Smooth muscle cell (in vitro differentiated cells): ENCODE results near the gene ZMIZ1. TPM values are rescaled to one million over a fixed set of nuclear protein-coding genes. Genes with fewer than 3 reads are reported as not detected.

Experiments used
- DNase-seq: peaks from one replicate; lab custom pipeline; 2025; ENCODE audit not compliant: unreplicated experiment; lab: John Stamatoyannopoulos, UW
- H2AFZ ChIP-seq: fragments of 200-600 bp; sonication (generic); 2 replicates; pipeline ENCODE4 v1.6.0; 2016; ENCODE audit warnings: antibody characterized with exemption, low read depth, mild to moderate bottlenecking
- H3F3A ChIP-seq: fragments of 200-600 bp; sonication (generic); 2 replicates; pipeline ENCODE4 v1.6.0; 2017; ENCODE audit warnings: antibody characterized with exemption, low read depth
- H3K27ac ChIP-seq: fragments of 200-600 bp; sonication (generic); 2 replicates; pipeline ENCODE4 v1.5.1; 2016; ENCODE audit warnings: low read depth, mild to moderate bottlenecking
- H3K27me3 ChIP-seq: fragments of 200-600 bp; sonication (generic); 2 replicates; pipeline ENCODE4 v1.6.1; 2016; ENCODE audit warnings: low read depth, mild to moderate bottlenecking
- H3K36me3 ChIP-seq: fragments of 200-600 bp; sonication (generic); 2 replicates; pipeline ENCODE4 v1.5.1; 2016; ENCODE audit warnings: low read depth
- H3K4me1 ChIP-seq: fragments of 200-600 bp; sonication (generic); 2 replicates; pipeline ENCODE4 v1.5.1; 2016; ENCODE audit warnings: low read depth
- H3K4me2 ChIP-seq: fragments of 200-600 bp; sonication (generic); 2 replicates; pipeline ENCODE4 v1.6.0; 2016; ENCODE audit warnings: mild to moderate bottlenecking
- H3K4me3 ChIP-seq: fragments of 200-600 bp; sonication (generic); 2 replicates; pipeline ENCODE4 v1.5.1; 2016; ENCODE audit warnings: mild to moderate bottlenecking
- H3K79me2 ChIP-seq: fragments of 200-600 bp; sonication (generic); 2 replicates; pipeline ENCODE4 v1.6.0; 2016; ENCODE audit warnings: low read depth, mild to moderate bottlenecking
- H3K9ac ChIP-seq: fragments of 200-600 bp; sonication (generic); 2 replicates; pipeline ENCODE4 v1.6.0; 2016; ENCODE audit warnings: low read depth
- H3K9me3 ChIP-seq: fragments of 200-600 bp; sonication (generic); replicated peaks from 2 replicates; pipeline ENCODE4 v1.5.1; 2016; ENCODE audit warnings: low read depth
- H4K20me1 ChIP-seq: fragments of 200-600 bp; sonication (generic); 2 replicates; pipeline ENCODE4 v1.6.0; 2016; ENCODE audit warnings: low read depth
- CTCF ChIP-seq: fragments of 200-600 bp; sonication (generic); IDR thresholded peaks from 2 replicates; pipeline ENCODE4 v1.5.1; 2017; ENCODE audit warnings: borderline replicate concordance, mild to moderate bottlenecking, antibody characterized with exemption; ENCODE audit not compliant: insufficient read depth, poor library complexity, severe bottlenecking
- WGBS: methylation state at CpG from one replicate; pipeline ENCODE4 v1.1.7; 2016; ENCODE audit warnings: low lambda C conversion rate; 5-methylcytosine and 5-hydroxymethylcytosine counted together
- polyA plus RNA-seq: library from polyadenylated mRNA; unstranded; fragments of >200 nt; fragmentation: Nextera tagmentation; extraction: Ambion mirVana; gene quantifications from 2 replicates; pipeline ENCODE4 v1.2.1, GENCODE V29; 2016
- total RNA-seq: library from RNA; depleted of rRNA; stranded (reverse); fragments of >200 nt; gene quantifications from 2 replicates; pipeline ENCODE4 v1.2.3, GENCODE V29; 2014

ZMIZ1 gene
- total and polyA plus RNA-seq, 2 experiments from 2014 or later = 24.2 to 31.3 TPM

GRCh38 chr10:79208251-79208983 lies 139.7 kb downstream of the ZMIZ1 start:
- H3K9me3 ChIP-seq = no peaks in the 10 kb centered on the region
- H3K27me3 ChIP-seq = no peaks in the 10 kb centered on the region
- no peak overlapping the region for H3K27ac ChIP-seq
- WGBS = 85% methylated on average over 15 of the region's 15 CpGs
- no peaks in the 10 kb centered on the region for H3K79me2 ChIP-seq
- H3F3A ChIP-seq = no peaks in the 10 kb centered on the region
- H4K20me1 ChIP-seq = peaks cover 81% of the 10 kb centered on the region
- DNase-seq = no peak
- TF ChIP-seq CTCF = no peak
- no peak overlapping the region for H3K4me2 ChIP-seq
- no peak overlapping the region for H3K9ac ChIP-seq
- H3K4me1 ChIP-seq = no peaks in the 10 kb centered on the region
- H3K36me3 ChIP-seq = no peaks in the 10 kb centered on the region
- H2AFZ ChIP-seq = no peak overlapping the region
- H3K4me3 ChIP-seq = no peak overlapping the region

GRCh38 chr10:79209340-79209739 lies 140.6 kb downstream of the ZMIZ1 start:
- H3K27ac ChIP-seq = no peak overlapping the region
- H3K4me2 ChIP-seq = no peak overlapping the region
- H4K20me1 ChIP-seq = peaks cover 81% of the 10 kb centered on the region
- H3K36me3 ChIP-seq = no peaks in the 10 kb centered on the region
- H3K27me3 ChIP-seq = no peaks in the 10 kb centered on the region
- WGBS = 92% methylated on average over 10 of the region's 10 CpGs
- no peaks in the 10 kb centered on the region for H3K4me1 ChIP-seq
- H3F3A ChIP-seq = no peaks in the 10 kb centered on the region
- H3K4me3 ChIP-seq = no peak overlapping the region
- H2AFZ ChIP-seq = no peak overlapping the region
- DNase-seq = no peak
- no peaks in the 10 kb centered on the region for H3K9me3 ChIP-seq
- TF ChIP-seq CTCF = no peak
- H3K79me2 ChIP-seq = no peaks in the 10 kb centered on the region
- H3K9ac ChIP-seq = no peak overlapping the region

GRCh38 chr10:79209831-79210230 lies 141.1 kb downstream of the ZMIZ1 start:
- H3K79me2 ChIP-seq = no peaks in the 10 kb centered on the region
- no peak overlapping the region for H2AFZ ChIP-seq
- no peak overlapping the region for H3K4me3 ChIP-seq
- H3K9ac ChIP-seq = no peak overlapping the region
- 96% methylated on average over 5 of the region's 5 CpGs for WGBS
- no peak overlapping the region for H3K27ac ChIP-seq
- H3K36me3 ChIP-seq = no peaks in the 10 kb centered on the region
- peaks cover 76% of the 10 kb centered on the region for H4K20me1 ChIP-seq
- no peak for DNase-seq
- no peak for TF ChIP-seq CTCF
- H3K9me3 ChIP-seq = no peaks in the 10 kb centered on the region
- no peaks in the 10 kb centered on the region for H3K27me3 ChIP-seq
- no peaks in the 10 kb centered on the region for H3F3A ChIP-seq
- no peaks in the 10 kb centered on the region for H3K4me1 ChIP-seq
- no peak overlapping the region for H3K4me2 ChIP-seq

GRCh38 chr10:79210672-79211071 lies 141.9 kb downstream of the ZMIZ1 start:
- H3K4me1 ChIP-seq = no peaks in the 10 kb centered on the region
- peaks cover 73% of the 10 kb centered on the region for H4K20me1 ChIP-seq
- no peaks in the 10 kb centered on the region for H3K36me3 ChIP-seq
- no peak overlapping the region for H3K4me2 ChIP-seq
- H3F3A ChIP-seq = no peaks in the 10 kb centered on the region
- H3K9me3 ChIP-seq = no peaks in the 10 kb centered on the region
- H3K79me2 ChIP-seq = no peaks in the 10 kb centered on the region
- H3K27ac ChIP-seq = no peak overlapping the region
- H3K4me3 ChIP-seq = no peak overlapping the region
- no peak overlapping the region for H2AFZ ChIP-seq
- WGBS = 28% methylated on average over 1 of the region's 1 CpG
- no peak for DNase-seq
- TF ChIP-seq CTCF = no peak
- no peaks in the 10 kb centered on the region for H3K27me3 ChIP-seq
- no peak overlapping the region for H3K9ac ChIP-seq
